Mesenchymal stem cell (in vitro differentiated cells and primary cell): Measurements from ENCODE around the gene TGM2.
A peak's percentile ranks its signal among the peaks of the same experiment; 100 is the strongest.

Experiments
- DNase-seq: peaks from one replicate; pipeline ENCODE4 v3.0.0-alpha.2; 2013
- H2AFZ ChIP-seq: one replicate; pipeline ENCODE4 v1.6.1; 2013; ENCODE audit warnings: low read depth, mild to moderate bottlenecking, control low read depth, inconsistent platforms, low read length, moderate library complexity
- H2AK5ac ChIP-seq: 2 replicates; pipeline ENCODE4 v1.6.1; 2013; ENCODE audit warnings: low read length, moderate library complexity, mild to moderate bottlenecking, inconsistent platforms; ENCODE audit not compliant: severe bottlenecking
- H2BK120ac ChIP-seq: one replicate; pipeline ENCODE4 v1.6.1; 2013; ENCODE audit warnings: low read depth, mild to moderate bottlenecking, inconsistent platforms, low read length, moderate library complexity
- H2BK12ac ChIP-seq, 2 experiments: one replicate each; pipeline ENCODE4 v1.6.1; 2013; ENCODE audit warnings: inconsistent platforms in 2 of 2, low read length in 2 of 2, mild to moderate bottlenecking in 2 of 2, moderate library complexity in 2 of 2, control low read depth in 1 of 2
- H2BK15ac ChIP-seq: one replicate; pipeline ENCODE4 v1.6.1; 2013; ENCODE audit warnings: mild to moderate bottlenecking, low read depth, inconsistent platforms; ENCODE audit not compliant: poor library complexity, severe bottlenecking
- H2BK5ac ChIP-seq: 2 replicates; pipeline ENCODE4 v1.6.1; 2013; ENCODE audit warnings: low read depth, mild to moderate bottlenecking, low read length, control low read depth, inconsistent platforms; ENCODE audit not compliant: poor library complexity, severe bottlenecking
- H3K14ac ChIP-seq, 2 experiments: one replicate each; pipeline ENCODE4 v1.6.1; 2013; ENCODE audit warnings: inconsistent platforms in 2 of 2, low read length in 2 of 2, control low read depth in 1 of 2, mild to moderate bottlenecking in 1 of 2, moderate library complexity in 1 of 2
- H3K18ac ChIP-seq, 2 experiments: one replicate each; pipeline ENCODE4 v1.6.1; 2013; ENCODE audit warnings: inconsistent platforms in 2 of 2, low read length in 2 of 2, control low read depth in 1 of 2, low read depth in 1 of 2, mild to moderate bottlenecking in 1 of 2
- H3K23ac ChIP-seq, 2 experiments: one replicate each; pipeline ENCODE4 v1.6.1; 2013; ENCODE audit warnings: inconsistent platforms in 2 of 2, low read length in 2 of 2, mild to moderate bottlenecking in 2 of 2, moderate library complexity in 2 of 2, control low read depth in 1 of 2
- H3K27ac ChIP-seq: 2 replicates; pipeline ENCODE4 v1.5.1; 2013; ENCODE audit warnings: mild to moderate bottlenecking, moderate library complexity, low read length, control low read depth, inconsistent platforms; ENCODE audit not compliant: poor library complexity, severe bottlenecking
- H3K27me3 ChIP-seq, 2 experiments: 2 replicates each; pipeline versions ENCODE4 v1.6.1 to v1.7.0; 2013; ENCODE audit warnings: low read length in 2 of 2, mild to moderate bottlenecking in 2 of 2, moderate library complexity in 2 of 2, control low read depth in 1 of 2, inconsistent platforms in 1 of 2; ENCODE audit not compliant: control insufficient read depth in 1 of 2, insufficient read depth in 1 of 2
- H3K36me3 ChIP-seq, 2 experiments: 2 replicates each; pipeline versions ENCODE4 v1.6.1 to v1.7.0; 2013; ENCODE audit warnings: low read length in 2 of 2, control low read depth in 1 of 2, inconsistent platforms in 1 of 2, low read depth in 1 of 2, mild to moderate bottlenecking in 1 of 2; ENCODE audit not compliant: insufficient read depth in 2 of 2, control insufficient read depth in 1 of 2
- H3K4ac ChIP-seq, 2 experiments: one replicate each; pipeline ENCODE4 v1.6.1; 2013; ENCODE audit warnings: inconsistent platforms in 2 of 2, low read length in 2 of 2, mild to moderate bottlenecking in 2 of 2, moderate library complexity in 2 of 2, control low read depth in 1 of 2, low read depth in 1 of 2
- H3K4me1 ChIP-seq: 2 replicates; pipeline ENCODE4 v1.6.1; 2013; ENCODE audit warnings: low read depth, low read length, control low read depth; ENCODE audit not compliant: control insufficient read depth, insufficient read depth
- H3K4me2 ChIP-seq: 2 replicates; pipeline ENCODE4 v1.6.1; 2013; ENCODE audit warnings: low read length, mild to moderate bottlenecking, inconsistent platforms; ENCODE audit not compliant: poor library complexity, severe bottlenecking
- H3K4me3 ChIP-seq, 2 experiments: 2 replicates each; pipeline versions ENCODE4 v1.5.1 to v1.7.0; 2013; ENCODE audit warnings: low read length in 2 of 2, mild to moderate bottlenecking in 2 of 2, control low read depth in 1 of 2, low read depth in 1 of 2; ENCODE audit not compliant: insufficient read depth in 1 of 2
- H3K79me1 ChIP-seq: replicated peaks from 2 replicates; pipeline ENCODE4 v1.6.1; 2013; ENCODE audit warnings: mild to moderate bottlenecking, control low read depth, low read length, inconsistent platforms; ENCODE audit not compliant: poor library complexity, severe bottlenecking
- H3K9ac ChIP-seq: 2 replicates; pipeline ENCODE4 v1.7.0; 2013; ENCODE audit warnings: mild to moderate bottlenecking, low read length, moderate library complexity
- H3K9me3 ChIP-seq: 2 replicates; pipeline ENCODE4 v1.7.0; 2013; ENCODE audit warnings: mild to moderate bottlenecking, low read length; ENCODE audit not compliant: control insufficient read depth
- H4K8ac ChIP-seq: one replicate; pipeline ENCODE4 v1.6.1; 2013; ENCODE audit warnings: inconsistent platforms, mild to moderate bottlenecking, low read length, moderate library complexity
- H4K91ac ChIP-seq: one replicate; pipeline ENCODE4 v1.6.1; 2013; ENCODE audit warnings: mild to moderate bottlenecking, low read length, inconsistent platforms
- WGBS: methylation state at CpG from one replicate; pipeline ENCODE4 v1.1.7; 2013; ENCODE audit warnings: mixed read lengths; 5-methylcytosine and 5-hydroxymethylcytosine counted together

The TGM2 gene

GRCh38 chr20:38178581-38178980 is 13.5 kb upstream of the TGM2 start:
- Histone ChIP-seq H3K9ac (no peak overlapping the region), H2AFZ (no peak overlapping the region), H2BK120ac (no peak overlapping the region), H2AK5ac (no peak overlapping the region), H4K8ac (no peak overlapping the region), H3K4me1 (peaks cover 11% of the 10 kb centered on the region), H3K9me3 (peaks cover 11% of the 10 kb centered on the region), H3K18ac (no peak overlapping the region), H3K14ac (no peak overlapping the region), H2BK15ac (no peak overlapping the region), H3K27ac (no peak overlapping the region), H2BK5ac (no peak overlapping the region), H3K4me2 (no peak overlapping the region), H3K27me3 (peaks cover 0 to 2% of the 10 kb centered on the region in 2 experiments), H3K23ac (no peak overlapping the region), H3K79me1 (no peaks in the 10 kb centered on the region), H3K36me3 (no peaks in the 10 kb centered on the region), H3K4me3 (no peak overlapping the region), H4K91ac (no peak overlapping the region), H2BK12ac (no peak overlapping the region), H3K4ac (no peak overlapping the region)
- DNase-seq, result no peak
- 95% methylated on average over 4 of the region's 4 CpGs for WGBS

- H4K8ac ChIP-seq, result no peak overlapping the region
- no peak overlapping the region for H3K4me2 ChIP-seq
- no peak overlapping the region for H2BK120ac ChIP-seq
- no peak overlapping the region for H2BK5ac ChIP-seq
- WGBS, result 91% methylated on average over 8 of the region's 8 CpGs
- no peak for DNase-seq
- H2AK5ac ChIP-seq, result peak overlapping the region; percentile 14
- no peak overlapping the region for H3K14ac ChIP-seq
- no peaks in the 10 kb centered on the region for H3K36me3 ChIP-seq
- H3K18ac ChIP-seq, result no peak overlapping the region
- no peak overlapping the region for H2AFZ ChIP-seq
- H3K9ac ChIP-seq, result no peak overlapping the region
- H3K4ac ChIP-seq, result no peak overlapping the region
- H3K9me3 ChIP-seq, result peaks cover 11% of the 10 kb centered on the region
- H3K27me3 ChIP-seq, result peaks cover 0 to 2% of the 10 kb centered on the region in 2 experiments
- no peak overlapping the region for H3K23ac ChIP-seq
- H3K4me1 ChIP-seq, result peaks cover 15% of the 10 kb centered on the region
- no peak overlapping the region for H3K27ac ChIP-seq
- no peak overlapping the region for H3K4me3 ChIP-seq
- H4K91ac ChIP-seq, result no peak overlapping the region
- no peak overlapping the region for H2BK12ac ChIP-seq
- H3K79me1 ChIP-seq, result no peaks in the 10 kb centered on the region
- H2BK15ac ChIP-seq, result no peak overlapping the region
These were observed 13.0 kb upstream of the TGM2 start for GRCh38 chr20:38178065-38178491.

GRCh38 chr20:38177201-38177600 is 12.1 kb upstream of the TGM2 start:
- peak overlapping the region in 1 of 2 experiments; percentile 58 for H3K4ac ChIP-seq
- H4K91ac ChIP-seq, result peak overlapping the region; percentile 35
- 94% methylated on average over 9 of the region's 9 CpGs for WGBS
- no peaks in the 10 kb centered on the region for H3K36me3 ChIP-seq
- H2AFZ ChIP-seq, result no peak overlapping the region
- no peak overlapping the region for H3K18ac ChIP-seq
- no peak overlapping the region for H2AK5ac ChIP-seq
- H2BK12ac ChIP-seq, result peak overlapping the region in 1 of 2 experiments; percentile 4
- H3K23ac ChIP-seq, result no peak overlapping the region
- peaks cover 15% of the 10 kb centered on the region for H3K4me1 ChIP-seq
- no peak overlapping the region for H2BK120ac ChIP-seq
- peaks cover 4% of the 10 kb centered on the region for H3K9me3 ChIP-seq
- H3K9ac ChIP-seq, result no peak overlapping the region
- no peak for DNase-seq
- H3K27me3 ChIP-seq, result peaks cover 0 to 2% of the 10 kb centered on the region in 2 experiments
- no peak overlapping the region for H3K4me3 ChIP-seq
- H2BK5ac ChIP-seq, result no peak overlapping the region
- no peak overlapping the region for H4K8ac ChIP-seq
- H3K79me1 ChIP-seq, result no peaks in the 10 kb centered on the region
- no peak overlapping the region for H3K4me2 ChIP-seq
- no peak overlapping the region for H2BK15ac ChIP-seq
- no peak overlapping the region for H3K27ac ChIP-seq
- no peak overlapping the region for H3K14ac ChIP-seq

GRCh38 chr20:38175304-38176180 is 10.5 kb upstream of the TGM2 start:
- Histone ChIP-seq H2AFZ (no peak overlapping the region), H2BK15ac (no peak overlapping the region), H4K91ac (no peak overlapping the region), H3K27me3 (no peaks in the 10 kb centered on the region), H3K14ac (no peak overlapping the region), H3K9me3 (no peaks in the 10 kb centered on the region), H3K9ac (no peak overlapping the region), H3K4ac (no peak overlapping the region), H3K23ac (no peak overlapping the region), H2BK12ac (no peak overlapping the region), H3K36me3 (no peaks in the 10 kb centered on the region), H3K4me3 (no peak overlapping the region), H2BK5ac (no peak overlapping the region), H3K4me2 (no peak overlapping the region), H3K79me1 (no peaks in the 10 kb centered on the region), H2AK5ac (peak overlapping the region; percentile 49), H3K4me1 (peaks cover 6% of the 10 kb centered on the region), H3K27ac (no peak overlapping the region), H3K18ac (no peak overlapping the region), H2BK120ac (no peak overlapping the region), H4K8ac (no peak overlapping the region)
- 54% methylated on average over 14 of the region's 16 CpGs for WGBS
- no peak for DNase-seq
